ENCODE data around the gene ESR1.

ESR1 gene

DNA sequence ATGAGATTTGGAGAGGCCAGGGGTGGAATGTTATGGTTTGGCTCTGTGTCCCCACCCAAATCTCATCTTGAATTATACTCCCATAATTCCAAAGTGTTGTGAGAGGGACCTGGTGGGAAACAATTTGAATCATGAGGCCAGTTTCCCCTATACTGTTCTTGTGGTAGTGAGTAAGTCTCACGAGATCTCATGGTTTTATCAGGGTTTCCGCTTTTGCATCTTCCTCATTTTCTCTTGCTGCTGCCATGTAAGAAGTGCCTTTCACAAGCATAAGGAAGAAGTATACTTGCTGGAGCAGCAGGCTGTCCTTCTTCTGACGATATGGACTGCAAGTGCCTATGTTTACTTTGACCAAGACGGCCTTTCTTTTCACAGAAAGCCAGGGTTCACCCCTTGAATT lies 270.5 kb downstream of the ESR1 start:
- H3K36me3 ChIP-seq (ENCODE audit: insufficient read depth, low read length) = no peaks in the 10 kb centered on the region
- no peak overlapping the region for H3K9ac ChIP-seq (ENCODE audit: low read depth, low read length)
- no peaks in the 10 kb centered on the region; the same call in 1 of the 2 replicates for H3K9me3 ChIP-seq (ENCODE audit: control insufficient read depth, insufficient read depth, low read length)
- no peaks in the 10 kb centered on the region for H3K4me1 ChIP-seq (ENCODE audit: insufficient read depth, low read length)

- Histone ChIP-seq H3K9ac (ENCODE audit: low read depth, low read length) (no peak overlapping the region), H3K9me3 (ENCODE audit: control insufficient read depth, insufficient read depth, low read length) (no peaks in the 10 kb centered on the region; the same call in 1 of the 2 replicates), H3K4me1 (ENCODE audit: insufficient read depth, low read length) (no peaks in the 10 kb centered on the region), H3K36me3 (ENCODE audit: insufficient read depth, low read length) (no peaks in the 10 kb centered on the region)
These were observed 271.3 kb downstream of the ESR1 start for GRCh38 chr6:152078804-152079203.

- Histone ChIP-seq H3K9me3 (ENCODE audit: control insufficient read depth, insufficient read depth, low read length) (no peaks in the 10 kb centered on the region), H3K9ac (ENCODE audit: low read depth, low read length) (no peak overlapping the region), H3K36me3 (ENCODE audit: insufficient read depth, low read length) (no peaks in the 10 kb centered on the region), H3K4me1 (ENCODE audit: insufficient read depth, low read length) (no peaks in the 10 kb centered on the region)
These were observed 278.0 kb downstream of the ESR1 start for GRCh38 chr6:152085451-152085921.

- Histone ChIP-seq H3K4me1 (ENCODE audit: insufficient read depth, low read length) (no peaks in the 10 kb centered on the region), H3K9me3 (ENCODE audit: control insufficient read depth, insufficient read depth, low read length) (no peaks in the 10 kb centered on the region), H3K36me3 (ENCODE audit: insufficient read depth, low read length) (no peaks in the 10 kb centered on the region), H3K9ac (ENCODE audit: low read depth, low read length) (no peak overlapping the region)
These were observed 278.9 kb downstream of the ESR1 start for GRCh38 chr6:152086223-152086873.

DNA sequence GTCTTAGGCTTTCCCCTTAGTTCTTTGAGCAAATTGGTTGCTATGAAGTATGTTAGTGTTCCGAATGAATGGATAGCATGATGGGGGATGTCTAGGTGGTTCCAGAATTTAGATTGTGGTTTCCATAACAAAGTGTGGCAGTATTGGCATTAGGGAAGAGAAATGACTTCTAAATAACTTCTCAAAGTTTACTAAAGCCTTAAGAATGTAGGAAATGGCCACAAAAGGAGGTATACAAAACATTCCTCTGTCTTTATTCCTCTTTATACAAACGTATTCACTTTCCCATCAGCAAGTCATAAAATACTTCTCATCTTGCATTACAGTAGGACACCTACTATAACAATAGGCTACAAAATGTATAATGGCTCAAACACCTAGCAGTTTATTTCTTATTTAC lies 279.6 kb downstream of the ESR1 start:
- H3K9me3 ChIP-seq (ENCODE audit: control insufficient read depth, insufficient read depth, low read length) = no peaks in the 10 kb centered on the region
- no peaks in the 10 kb centered on the region for H3K36me3 ChIP-seq (ENCODE audit: insufficient read depth, low read length)

DNA sequence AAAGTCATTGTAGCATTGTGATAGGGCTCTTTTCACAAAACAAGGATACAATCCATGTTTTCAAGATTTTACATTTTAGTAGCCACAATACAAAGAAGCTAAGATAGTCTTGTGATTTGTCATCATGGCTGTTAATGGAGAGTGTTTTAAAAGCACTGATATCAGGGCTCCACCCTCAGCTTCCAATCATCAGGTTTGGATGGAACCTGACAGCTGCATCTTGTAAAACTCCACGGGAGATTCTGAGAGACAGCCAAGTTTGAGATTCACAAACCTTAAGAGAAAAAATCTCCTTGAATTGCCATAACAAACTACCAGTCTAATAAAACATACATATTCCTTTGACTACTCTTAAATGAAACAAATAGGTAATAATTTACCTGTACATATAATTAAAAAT lies 280.2 kb downstream of the ESR1 start:
- no peaks in the 10 kb centered on the region for H3K4me1 ChIP-seq (ENCODE audit: insufficient read depth, low read length)
- H3K9me3 ChIP-seq (ENCODE audit: control insufficient read depth, insufficient read depth, low read length) = no peaks in the 10 kb centered on the region
- no peaks in the 10 kb centered on the region for H3K36me3 ChIP-seq (ENCODE audit: insufficient read depth, low read length)
- H3K9ac ChIP-seq (ENCODE audit: low read depth, low read length) = no peak overlapping the region

More for the DNA sequence above, 279.6 kb downstream of the ESR1 start:
- no peak overlapping the region for H3K9ac ChIP-seq (ENCODE audit: low read depth, low read length)
- no peaks in the 10 kb centered on the region for H3K4me1 ChIP-seq (ENCODE audit: insufficient read depth, low read length)

- Histone ChIP-seq H3K9me3 (ENCODE audit: control insufficient read depth, insufficient read depth, low read length) (no peaks in the 10 kb centered on the region), H3K36me3 (ENCODE audit: insufficient read depth, low read length) (no peaks in the 10 kb centered on the region), H3K4me1 (ENCODE audit: insufficient read depth, low read length) (no peaks in the 10 kb centered on the region; the same call in 1 of the 2 replicates), H3K9ac (ENCODE audit: low read depth, low read length) (no peak overlapping the region)
These were observed 282.5 kb downstream of the ESR1 start for GRCh38 chr6:152089992-152090391.

DNA sequence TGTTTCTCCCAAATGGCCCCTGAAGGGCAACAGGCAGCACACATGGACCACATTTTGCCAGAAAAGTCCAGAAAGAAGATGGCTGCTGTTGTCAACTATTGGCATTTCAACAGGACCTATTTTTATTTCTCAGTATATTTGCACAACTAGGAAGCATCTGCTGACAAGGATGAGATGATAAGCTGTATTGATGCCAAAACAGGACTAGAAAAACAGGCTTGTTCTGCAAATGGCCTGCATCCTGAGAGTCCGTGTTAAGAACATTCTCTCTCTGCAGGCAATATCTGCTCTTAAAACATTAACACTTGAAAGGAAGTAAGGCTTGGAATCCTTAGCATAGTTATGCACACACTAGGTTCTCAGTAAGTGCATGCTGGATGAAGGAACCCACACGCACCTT lies 283.7 kb downstream of the ESR1 start:
- no peaks in the 10 kb centered on the region for H3K9me3 ChIP-seq (ENCODE audit: control insufficient read depth, insufficient read depth, low read length)
- no peaks in the 10 kb centered on the region for H3K36me3 ChIP-seq (ENCODE audit: insufficient read depth, low read length)
- no peak overlapping the region for H3K9ac ChIP-seq (ENCODE audit: low read depth, low read length)
- no peaks in the 10 kb centered on the region; the same call in 1 of the 2 replicates for H3K4me1 ChIP-seq (ENCODE audit: insufficient read depth, low read length)

DNA sequence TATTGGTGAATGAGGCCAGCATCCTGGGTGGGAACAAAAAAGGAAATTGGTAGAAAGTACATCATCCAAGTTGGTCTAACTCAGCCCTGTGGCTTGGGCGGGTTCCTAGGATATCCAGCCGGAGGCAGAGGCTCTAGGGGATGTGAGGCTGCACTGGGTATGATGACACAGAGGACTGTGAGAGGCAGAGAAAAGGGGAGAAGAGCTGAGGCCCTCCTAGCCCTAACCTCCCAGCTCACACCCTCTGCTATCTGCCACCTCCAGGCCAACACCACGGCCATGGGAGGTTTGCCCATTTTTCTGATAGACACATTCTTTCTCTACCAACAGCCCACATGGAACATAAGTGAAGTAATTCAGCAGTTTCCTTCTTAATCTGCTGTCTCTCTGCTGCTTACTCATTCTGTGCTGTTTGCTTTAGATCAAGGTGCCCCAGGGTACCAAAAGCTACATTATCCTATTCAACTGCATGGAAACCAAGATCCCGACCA lies 284.4 kb downstream of the ESR1 start:
- Histone ChIP-seq H3K9me3 (ENCODE audit: control insufficient read depth, insufficient read depth, low read length) (no peaks in the 10 kb centered on the region), H3K4me1 (ENCODE audit: insufficient read depth, low read length) (no peaks in the 10 kb centered on the region; the same call in 1 of the 2 replicates), H3K9ac (ENCODE audit: low read depth, low read length) (no peak overlapping the region), H3K36me3 (ENCODE audit: insufficient read depth, low read length) (no peaks in the 10 kb centered on the region)

- H3K4me1 ChIP-seq (ENCODE audit: insufficient read depth, low read length) = no peaks in the 10 kb centered on the region; the same call in 1 of the 2 replicates
- H3K9ac ChIP-seq (ENCODE audit: low read depth, low read length) = no peak overlapping the region
- no peaks in the 10 kb centered on the region for H3K36me3 ChIP-seq (ENCODE audit: insufficient read depth, low read length)
- no peaks in the 10 kb centered on the region for H3K9me3 ChIP-seq (ENCODE audit: control insufficient read depth, insufficient read depth, low read length)
These were observed 286.2 kb downstream of the ESR1 start for GRCh38 chr6:152093711-152094110.

GRCh38 chr6:152094276-152094675 lies 286.8 kb downstream of the ESR1 start:
- H3K9ac ChIP-seq (ENCODE audit: low read depth, low read length) = no peak overlapping the region

GRCh38 chr6:152094992-152095592 lies 287.6 kb downstream of the ESR1 start:
- Histone ChIP-seq H3K4me1 (ENCODE audit: insufficient read depth, low read length) (no peaks in the 10 kb centered on the region; the same call in 1 of the 2 replicates), H3K9ac (ENCODE audit: low read depth, low read length) (no peak overlapping the region), H3K9me3 (ENCODE audit: control insufficient read depth, insufficient read depth, low read length) (no peaks in the 10 kb centered on the region), H3K36me3 (ENCODE audit: insufficient read depth, low read length) (no peaks in the 10 kb centered on the region)

More at GRCh38 chr6:152094276-152094675, 286.8 kb downstream of the ESR1 start:
- no peaks in the 10 kb centered on the region; the same call in 1 of the 2 replicates for H3K4me1 ChIP-seq (ENCODE audit: insufficient read depth, low read length)
- no peaks in the 10 kb centered on the region for H3K36me3 ChIP-seq (ENCODE audit: insufficient read depth, low read length)
- H3K9me3 ChIP-seq (ENCODE audit: control insufficient read depth, insufficient read depth, low read length) = no peaks in the 10 kb centered on the region

GRCh38 chr6:152096863-152097496 lies 289.5 kb downstream of the ESR1 start:
- no peak overlapping the region for H3K9ac ChIP-seq (ENCODE audit: low read depth, low read length)
- no peaks in the 10 kb centered on the region; the same call in 1 of the 2 replicates for H3K4me1 ChIP-seq (ENCODE audit: insufficient read depth, low read length)
- H3K9me3 ChIP-seq (ENCODE audit: control insufficient read depth, insufficient read depth, low read length) = no peaks in the 10 kb centered on the region
- H3K36me3 ChIP-seq (ENCODE audit: insufficient read depth, low read length) = no peaks in the 10 kb centered on the region

GRCh38 chr6:152098683-152099082 lies 291.2 kb downstream of the ESR1 start:
- Histone ChIP-seq H3K36me3 (ENCODE audit: insufficient read depth, low read length) (no peaks in the 10 kb centered on the region), H3K9me3 (ENCODE audit: control insufficient read depth, insufficient read depth, low read length) (no peaks in the 10 kb centered on the region), H3K9ac (ENCODE audit: low read depth, low read length) (no peak overlapping the region), H3K4me1 (ENCODE audit: insufficient read depth, low read length) (no peaks in the 10 kb centered on the region; the same call in 1 of the 2 replicates)
